H9 (cell line): ENCODE data around the gene CCL16. TPM values are rescaled to one million over a fixed set of nuclear protein-coding genes. Genes with fewer than 3 reads are reported as not detected.

ENCODE experiments used
- DNase-seq: peaks from one replicate; pipeline ENCODE4 v3.0.0-alpha.2; 2017
- H2AFZ ChIP-seq: one replicate; pipeline ENCODE4 v1.6.1; 2013; ENCODE audit warnings: mild to moderate bottlenecking, low read length, control low read depth, moderate library complexity
- H2AK5ac ChIP-seq: 2 replicates; pipeline ENCODE4 v1.6.1; 2013; ENCODE audit warnings: low read length, control low read depth, mixed read lengths; ENCODE audit not compliant: insufficient read length
- H2BK120ac ChIP-seq: one replicate; pipeline ENCODE4 v1.6.1; 2013; ENCODE audit warnings: low read depth, mild to moderate bottlenecking, low read length, control low read depth, inconsistent platforms; ENCODE audit not compliant: poor library complexity, severe bottlenecking
- H2BK12ac ChIP-seq: 2 replicates; pipeline ENCODE4 v1.6.1; 2013; ENCODE audit warnings: low read length, control low read depth, mixed read lengths, low read depth; ENCODE audit not compliant: insufficient read length
- H2BK15ac ChIP-seq: 2 replicates; pipeline ENCODE4 v1.6.1; 2013; ENCODE audit warnings: low read depth, low read length, control low read depth
- H2BK20ac ChIP-seq: one replicate; pipeline ENCODE4 v1.6.1; 2013; ENCODE audit warnings: low read depth, mild to moderate bottlenecking, low read length, control low read depth, inconsistent platforms; ENCODE audit not compliant: poor library complexity, severe bottlenecking
- H2BK5ac ChIP-seq: 2 replicates; pipeline ENCODE4 v1.6.1; 2013; ENCODE audit warnings: low read length, control low read depth, mixed read lengths; ENCODE audit not compliant: insufficient read length
- H3K14ac ChIP-seq: 2 replicates; pipeline ENCODE4 v1.6.1; 2013; ENCODE audit warnings: low read length, control low read depth; ENCODE audit not compliant: insufficient read depth
- H3K18ac ChIP-seq: 2 replicates; pipeline ENCODE4 v1.6.1; 2013; ENCODE audit warnings: low read depth, mild to moderate bottlenecking, mixed read lengths, low read length, control low read depth; ENCODE audit not compliant: insufficient read length
- H3K23ac ChIP-seq: 2 replicates; pipeline ENCODE4 v1.6.1; 2013; ENCODE audit warnings: low read length, control low read depth, mixed read lengths, low read depth; ENCODE audit not compliant: insufficient read length
- H3K23me2 ChIP-seq: 2 replicates; pipeline ENCODE4 v1.6.1; 2013; ENCODE audit warnings: low read depth, mild to moderate bottlenecking, mixed read lengths, low read length, control low read depth; ENCODE audit not compliant: insufficient read length, poor library complexity, severe bottlenecking
- H3K27ac ChIP-seq: 2 replicates; pipeline ENCODE4 v1.5.1; 2013; ENCODE audit warnings: low read length, control low read depth, mixed read lengths, low read depth; ENCODE audit not compliant: insufficient read length
- H3K27me3 ChIP-seq: 2 replicates; pipeline ENCODE4 v1.6.1; 2013; ENCODE audit warnings: low read length, control low read depth, inconsistent platforms; ENCODE audit not compliant: insufficient read depth
- H3K4ac ChIP-seq: 2 replicates; pipeline ENCODE4 v1.6.1; 2013; ENCODE audit warnings: low read depth, mild to moderate bottlenecking, control low read depth, inconsistent platforms, low read length, moderate library complexity
- H3K4me1 ChIP-seq: 2 replicates; pipeline ENCODE4 v1.6.1; 2013; ENCODE audit warnings: low read length, control low read depth, inconsistent platforms; ENCODE audit not compliant: insufficient read depth
- H3K4me2 ChIP-seq: 2 replicates; pipeline ENCODE4 v1.6.1; 2013; ENCODE audit warnings: low read length, control low read depth, mixed read lengths; ENCODE audit not compliant: insufficient read length, insufficient read depth
- H3K56ac ChIP-seq: 2 replicates; pipeline ENCODE4 v1.6.1; 2013; ENCODE audit warnings: low read depth, mild to moderate bottlenecking, mixed read lengths, low read length, control low read depth; ENCODE audit not compliant: insufficient read length
- H3K79me1 ChIP-seq: 2 replicates; pipeline ENCODE4 v1.6.1; 2013; ENCODE audit warnings: low read depth, mild to moderate bottlenecking, moderate library complexity, low read length, control low read depth, inconsistent platforms; ENCODE audit not compliant: insufficient read depth, poor library complexity, severe bottlenecking
- H3K79me2 ChIP-seq: 2 replicates; pipeline ENCODE4 v1.6.1; 2013; ENCODE audit warnings: low read length, control low read depth, inconsistent platforms; ENCODE audit not compliant: insufficient read depth
- H3K9ac ChIP-seq: 2 replicates; pipeline ENCODE4 v1.6.1; 2013; ENCODE audit warnings: low read length, control low read depth, mixed read lengths; ENCODE audit not compliant: insufficient read length; ENCODE audit errors: extremely low read depth
- H3K9me3 ChIP-seq: one replicate; pipeline ENCODE4 v1.6.1; 2013; ENCODE audit warnings: low read depth, low read length, inconsistent platforms; ENCODE audit not compliant: control insufficient read depth
- H3T11ph ChIP-seq: one replicate; pipeline ENCODE4 v1.6.1; 2013; ENCODE audit warnings: mild to moderate bottlenecking, low read length, control low read depth, inconsistent platforms
- H4K20me1 ChIP-seq: one replicate; pipeline ENCODE4 v1.6.1; 2013; ENCODE audit not compliant: control insufficient read depth, insufficient read length, insufficient read depth
- H4K5ac ChIP-seq: 2 replicates; pipeline ENCODE4 v1.6.1; 2013; ENCODE audit warnings: low read depth, mild to moderate bottlenecking, mixed read lengths, low read length, control low read depth; ENCODE audit not compliant: insufficient read length
- H4K8ac ChIP-seq: replicated peaks from 2 replicates; pipeline ENCODE4 v1.6.1; 2013; ENCODE audit warnings: low read length, control low read depth, mixed read lengths, low read depth; ENCODE audit not compliant: insufficient read length
- H4K91ac ChIP-seq: 2 replicates; pipeline ENCODE4 v1.6.1; 2013; ENCODE audit warnings: low read depth, mild to moderate bottlenecking, moderate library complexity, mixed read lengths, low read length, control low read depth; ENCODE audit not compliant: insufficient read length
- H3K27ac Mint-ChIP-seq, 3 experiments: 2 replicates in 2 of 3; 3 replicates in 1 of 3; pipeline ENCODE4 v1.8.0; 2020 to 2021; ENCODE audit warnings: mixed read lengths in 3 of 3, mild to moderate bottlenecking in 1 of 3, moderate library complexity in 1 of 3
- H3K27me3 Mint-ChIP-seq: 2 replicates; pipeline ENCODE4 v1.8.0; 2021; ENCODE audit warnings: low read depth, mild to moderate bottlenecking, moderate library complexity, mixed read lengths
- H3K36me3 Mint-ChIP-seq, 3 experiments: 2 replicates in 2 of 3; 3 replicates in 1 of 3; pipeline ENCODE4 v1.8.0; 2020 to 2021; ENCODE audit warnings: low read depth in 3 of 3, mixed read lengths in 3 of 3; ENCODE audit not compliant: insufficient read depth in 1 of 3
- H3K4me1 Mint-ChIP-seq, 2 experiments: 2 replicates each; pipeline ENCODE4 v1.8.0; 2020; ENCODE audit warnings: mixed read lengths in 2 of 2
- H3K4me3 Mint-ChIP-seq, 2 experiments: 2 replicates in 1 of 2; 3 replicates in 1 of 2; pipeline ENCODE4 v1.8.0; 2020 to 2021; ENCODE audit warnings: mild to moderate bottlenecking in 2 of 2, mixed read lengths in 2 of 2, moderate library complexity in 1 of 2
- H3K9me3 Mint-ChIP-seq, 2 experiments: 2 replicates in 1 of 2; 3 replicates in 1 of 2; pipeline ENCODE4 v1.8.0; 2020; ENCODE audit warnings: mild to moderate bottlenecking in 2 of 2, mixed read lengths in 2 of 2, moderate library complexity in 1 of 2
- WGBS: extraction: QIAGEN DNeasy Blood & Tissue Kit; methylation state at CpG from one replicate; pipeline ENCODE4 v1.1.7; 2013; ENCODE audit warnings: missing lambda C conversion rate, low lambda C conversion rate, mixed read lengths; ENCODE audit not compliant: insufficient read length; ENCODE audit errors: extremely low coverage; 5-methylcytosine and 5-hydroxymethylcytosine counted together
- total RNA-seq: library from RNA; stranded (reverse); gene quantifications from 2 replicates; pipeline ENCODE4 v1.2.1, GENCODE V29; 2021
- TF ChIP-seq, protein P1 (sequence below): fragments of 200-600 bp; sonication (generic); conservative IDR thresholded peaks from 3 replicates; pipeline ENCODE4 v1.8.0; 2021; ENCODE audit warnings: antibody characterized with exemption, mild to moderate bottlenecking

CCL16 gene
- total RNA-seq, 1 experiment from 2014 or later = not detected

DNA sequence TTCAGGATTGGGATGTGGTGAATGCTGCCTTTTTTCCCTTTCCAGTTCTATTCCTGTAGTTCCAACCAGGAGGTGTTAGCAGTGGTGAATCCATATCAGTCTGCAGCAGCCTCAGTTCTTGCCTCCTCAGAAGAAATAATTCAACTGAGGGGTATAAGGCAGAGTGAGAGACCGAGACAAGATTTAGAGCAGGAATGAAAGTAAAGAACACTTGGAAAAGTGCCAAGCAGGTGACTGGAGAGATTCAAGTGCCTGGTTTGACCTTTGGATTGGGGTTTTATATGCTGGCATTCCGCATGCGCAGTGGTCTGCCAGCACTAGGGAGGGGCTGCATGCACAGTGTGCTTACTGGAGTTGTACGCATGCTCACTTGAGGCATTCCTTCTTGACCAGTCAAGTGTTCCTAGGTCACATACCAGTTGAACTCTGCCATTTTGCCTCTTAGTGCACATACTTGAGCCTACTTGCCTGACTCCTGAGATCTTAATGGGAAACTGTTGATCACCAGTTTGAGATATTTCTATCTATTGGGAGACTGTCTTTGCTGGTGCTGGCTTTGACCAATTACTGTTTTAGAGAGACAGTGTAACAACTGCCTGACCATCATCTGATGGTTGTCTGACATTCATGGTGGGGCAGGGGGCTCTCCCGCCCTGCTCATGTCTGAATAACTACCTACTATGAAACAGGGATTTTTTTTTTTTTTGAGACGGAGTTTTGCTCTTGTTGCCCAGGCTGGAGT lies 20.7 kb upstream of the CCL16 start:
- no peaks in the 10 kb centered on the region for H3K79me2 ChIP-seq
- H2BK5ac ChIP-seq = no peak overlapping the region
- no peak overlapping the region for H4K8ac ChIP-seq
- TF ChIP-seq, protein P1, sequence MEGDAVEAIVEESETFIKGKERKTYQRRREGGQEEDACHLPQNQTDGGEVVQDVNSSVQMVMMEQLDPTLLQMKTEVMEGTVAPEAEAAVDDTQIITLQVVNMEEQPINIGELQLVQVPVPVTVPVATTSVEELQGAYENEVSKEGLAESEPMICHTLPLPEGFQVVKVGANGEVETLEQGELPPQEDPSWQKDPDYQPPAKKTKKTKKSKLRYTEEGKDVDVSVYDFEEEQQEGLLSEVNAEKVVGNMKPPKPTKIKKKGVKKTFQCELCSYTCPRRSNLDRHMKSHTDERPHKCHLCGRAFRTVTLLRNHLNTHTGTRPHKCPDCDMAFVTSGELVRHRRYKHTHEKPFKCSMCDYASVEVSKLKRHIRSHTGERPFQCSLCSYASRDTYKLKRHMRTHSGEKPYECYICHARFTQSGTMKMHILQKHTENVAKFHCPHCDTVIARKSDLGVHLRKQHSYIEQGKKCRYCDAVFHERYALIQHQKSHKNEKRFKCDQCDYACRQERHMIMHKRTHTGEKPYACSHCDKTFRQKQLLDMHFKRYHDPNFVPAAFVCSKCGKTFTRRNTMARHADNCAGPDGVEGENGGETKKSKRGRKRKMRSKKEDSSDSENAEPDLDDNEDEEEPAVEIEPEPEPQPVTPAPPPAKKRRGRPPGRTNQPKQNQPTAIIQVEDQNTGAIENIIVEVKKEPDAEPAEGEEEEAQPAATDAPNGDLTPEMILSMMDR = no peak
- no peaks in the 10 kb centered on the region for H4K20me1 ChIP-seq
- peak; percentile 22 for DNase-seq
- H4K5ac ChIP-seq = no peak overlapping the region
- H3K79me1 ChIP-seq = no peaks in the 10 kb centered on the region
- no peak overlapping the region for H3K9ac ChIP-seq
- H3K14ac ChIP-seq = no peak overlapping the region
- no peak overlapping the region for H3T11ph ChIP-seq
- H3K4me1 ChIP-seq = no peaks in the 10 kb centered on the region
- no peaks in the 10 kb centered on the region for H3K27me3 ChIP-seq
- Mint-ChIP-seq H3K36me3 (no peaks in the 10 kb centered on the region; a peak in 1 of 7 replicates), H3K9me3 (no peaks in the 10 kb centered on the region; a peak in 1 of 5 replicates), H3K4me1 (peaks cover 5 to 7% of the 10 kb centered on the region in 2 experiments; a peak in 3 of 4 replicates), H3K27ac (no peak overlapping the region; a peak in 1 of 7 replicates), H3K4me3 (no peak overlapping the region), H3K27me3 (peaks cover 7% of the 10 kb centered on the region; the same call in 1 of the 2 replicates)
- no peaks in the 10 kb centered on the region for H3K23me2 ChIP-seq
- no peak overlapping the region for H3K18ac ChIP-seq
- H2BK20ac ChIP-seq = no peak overlapping the region
- no peak overlapping the region for H3K4ac ChIP-seq
- WGBS = no CpG with 5 or more reads among the region's 6 CpGs
- H3K23ac ChIP-seq = no peak overlapping the region
- H4K91ac ChIP-seq = no peak overlapping the region
- no peak overlapping the region for H2BK120ac ChIP-seq
- H3K27ac ChIP-seq = no peak overlapping the region
- H3K56ac ChIP-seq = no peak overlapping the region
- H3K9me3 ChIP-seq = no peaks in the 10 kb centered on the region
- H2AK5ac ChIP-seq = no peak overlapping the region
- no peak overlapping the region for H3K4me2 ChIP-seq
- no peak overlapping the region for H2AFZ ChIP-seq
- H2BK15ac ChIP-seq = no peak overlapping the region
- no peak overlapping the region for H2BK12ac ChIP-seq
